HL-60 (cell line): ENCODE results near the gene DYNLRB1.

Experiments used
- CTCF ChIP-seq: IDR thresholded peaks from one replicate; pipeline ENCODE4 v1.5.1; 2011; ENCODE audit warnings: low read length, control low read depth, inconsistent platforms; ENCODE audit not compliant: insufficient read depth
- GABPA ChIP-seq: IDR thresholded peaks from 2 replicates; pipeline ENCODE4 v1.6.1; 2012; ENCODE audit warnings: low read depth
- POLR2AphosphoS5 ChIP-seq: IDR thresholded peaks from 2 replicates; pipeline ENCODE4 v1.6.1; 2012; ENCODE audit warnings: low read depth
- REST ChIP-seq: IDR thresholded peaks from 2 replicates; pipeline ENCODE4 v1.6.1; 2012; ENCODE audit warnings: low read depth; ENCODE audit not compliant: insufficient replicate concordance
- SPI1 ChIP-seq: IDR thresholded peaks from 2 replicates; pipeline ENCODE4 v1.6.1; 2012; ENCODE audit warnings: low read depth, mild to moderate bottlenecking, borderline replicate concordance

GRCh38 chr20:34473262-34473883 is 42.8 kb upstream of the DYNLRB1 start:
- TF ChIP-seq CTCF (no peak), POLR2AphosphoS5 (no peak), GABPA (no peak), REST (no peak), SPI1 (no peak)
